HCT116 (cell line): ENCODE results near the gene DENND5A. TPM values are rescaled to one million over a fixed set of nuclear protein-coding genes. Genes with fewer than 3 reads are reported as not detected.
A peak's percentile ranks its signal among the peaks of the same experiment; 100 is the strongest.

Source experiments
- ATAC-seq: fragments of 200-7000 bp; cut with Tn5 transposase; 2 replicates; pipeline ENCODE4 v1.9.1; 2020; ENCODE audit warnings: mild to moderate bottlenecking, moderate library complexity
- BruUV-seq: library from RNA; stranded (reverse); fragments of 400-500 nt; replicated peaks from 2 replicates; lab custom pipeline; 2021; lab: Mats Ljungman, UMichigan
- CTCF ChIA-PET: fragments of 300-600 bp; sonication (Branson Sonifier 250); formaldehyde crosslinking; loops from one replicate; lab custom pipeline; 2021; ENCODE audit warnings: antibody characterized with exemption; lab: Charles Lee
- POLR2A ChIA-PET: fragments of 300-600, 350-600 bp; sonication (Branson Sonifier 250); formaldehyde crosslinking; loops from one replicate; lab custom pipeline; 2021; ENCODE audit warnings: antibody characterized with exemption; lab: Charles Lee
- RAD21 ChIA-PET, 2 experiments: fragments of 300-600 bp; sonication (Branson Sonifier 250); formaldehyde crosslinking; loops; one replicate each; lab custom pipeline; 2023; ENCODE audit warnings: low total read pairs in 2 of 2; ENCODE audit not compliant: uncharacterized antibody in 2 of 2, unreplicated experiment in 2 of 2, low non-redundant PET in 1 of 2; lab: Charles Lee
- DNase-seq: peaks from one replicate; pipeline ENCODE4 v3.0.0-alpha.2; 2010; ENCODE audit warnings: low read depth, low spot score
- H2AFZ ChIP-seq: fragments of 200-600 bp; shearing (Covaris generic), sonication (generic); 2 replicates; pipeline ENCODE4 v1.6.1; 2017; ENCODE audit warnings: low read depth, mixed run types, mixed read lengths, antibody characterized with exemption, low read length; ENCODE audit not compliant: poor library complexity, severe bottlenecking
- H3K27ac ChIP-seq: 2 replicates; pipeline ENCODE4 v1.5.1; 2012; ENCODE audit warnings: low read depth, low read length
- H3K27me3 ChIP-seq: fragments of 200-600 bp; sonication (generic); 2 replicates; pipeline ENCODE4 v1.6.1; 2016; ENCODE audit warnings: mixed run types, low read length, mixed read lengths; ENCODE audit not compliant: insufficient read depth
- H3K36me3 ChIP-seq, 2 experiments: fragments of 200-500 bp in 1 of 2; fragments of 200-600 bp in 1 of 2; sonication (Bioruptor generic) in 1 of 2; sonication (generic) in 1 of 2; 2 replicates each; pipeline versions ENCODE4 v1.5.1 to v1.6.1; 2014 to 2016; ENCODE audit warnings: low read length in 2 of 2, inconsistent platforms in 1 of 2, mixed read lengths in 1 of 2, mixed run types in 1 of 2; ENCODE audit not compliant: insufficient read depth in 2 of 2, control insufficient read depth in 1 of 2
- H3K4me1 ChIP-seq, 2 experiments: fragments of 200-600 bp in 1 of 2; sonication (generic) in 1 of 2; 2 replicates each; pipeline versions ENCODE4 v1.5.1 to v1.6.1; 2012 to 2017; ENCODE audit warnings: low read length in 2 of 2, inconsistent platforms in 1 of 2, mild to moderate bottlenecking in 1 of 2, mixed read lengths in 1 of 2, mixed run types in 1 of 2, moderate library complexity in 1 of 2; ENCODE audit not compliant: insufficient read depth in 2 of 2, control insufficient read depth in 1 of 2
- H3K4me2 ChIP-seq: fragments of 200-600 bp; sonication (generic); 2 replicates; pipeline ENCODE4 v1.6.1; 2017; ENCODE audit warnings: mixed run types, low read length, mixed read lengths
- H3K4me3 ChIP-seq, 2 experiments: fragments of 200-600 bp in 1 of 2; sonication (generic) in 1 of 2; replicated peaks in 1 of 2; 2 replicates each; pipeline ENCODE4 v1.5.1; 2011 to 2016; ENCODE audit warnings: low read length in 2 of 2, control low read depth in 1 of 2, low read depth in 1 of 2, mild to moderate bottlenecking in 1 of 2, mixed read lengths in 1 of 2, mixed run types in 1 of 2
- H3K79me2 ChIP-seq: fragments of 200-600 bp; sonication (generic); 2 replicates; pipeline ENCODE4 v1.6.1; 2017; ENCODE audit warnings: mild to moderate bottlenecking, mixed run types, low read length, moderate library complexity, mixed read lengths; ENCODE audit not compliant: insufficient read depth
- H3K9ac ChIP-seq: fragments of 200-600 bp; sonication (generic); 2 replicates; pipeline ENCODE4 v1.6.1; 2016; ENCODE audit warnings: low read length, mixed read lengths
- H3K9me2 ChIP-seq: fragments of 200-600 bp; sonication (generic), shearing (Covaris generic); 2 replicates; pipeline ENCODE4 v1.6.1; 2017; ENCODE audit warnings: mixed run types, mild to moderate bottlenecking, moderate library complexity; ENCODE audit not compliant: insufficient read depth
- H3K9me3 ChIP-seq, 2 experiments: fragments of 200-500 bp in 1 of 2; fragments of 200-600 bp in 1 of 2; sonication (Bioruptor generic) in 1 of 2; sonication (generic) in 1 of 2; 2 replicates each; pipeline ENCODE4 v1.6.1; 2014 to 2017; ENCODE audit warnings: low read length in 2 of 2, mixed read lengths in 2 of 2, inconsistent platforms in 1 of 2, low read depth in 1 of 2, mild to moderate bottlenecking in 1 of 2, mixed run types in 1 of 2, moderate library complexity in 1 of 2; ENCODE audit not compliant: control insufficient read depth in 1 of 2, insufficient read depth in 1 of 2
- H4K20me1 ChIP-seq: fragments of 200-600 bp; sonication (generic), shearing (Covaris generic); 2 replicates; pipeline ENCODE4 v1.6.1; 2017; ENCODE audit warnings: mixed run types, mild to moderate bottlenecking, moderate library complexity; ENCODE audit not compliant: insufficient read depth
- ATF3 ChIP-seq: IDR thresholded peaks from 2 replicates; pipeline ENCODE4 v1.6.1; 2012
- CBX3 ChIP-seq: IDR thresholded peaks from 2 replicates; pipeline ENCODE4 v1.6.1; 2012; ENCODE audit warnings: low read depth
- EZH2 ChIP-seq: fragments of 200-600 bp; sonication (generic); IDR thresholded peaks from 2 replicates; pipeline ENCODE4 v1.6.1; 2017; ENCODE audit warnings: antibody characterized with exemption, mixed run types
- EZH2phosphoT487 ChIP-seq: fragments of 200-600 bp; IDR thresholded peaks from 2 replicates; pipeline ENCODE4 v1.6.1; 2018; ENCODE audit warnings: antibody characterized with exemption, borderline replicate concordance
- POLR2A ChIP-seq: IDR thresholded peaks from 2 replicates; pipeline ENCODE4 v1.7.0; 2011; ENCODE audit warnings: borderline replicate concordance; ENCODE audit not compliant: insufficient read depth, insufficient read length; ENCODE audit errors: extremely low read depth
- REST ChIP-seq: IDR thresholded peaks from 2 replicates; pipeline ENCODE4 v1.6.1; 2012; ENCODE audit warnings: low read depth
- TCF7L2 ChIP-seq: IDR thresholded peaks from 2 replicates; pipeline ENCODE4 v1.7.0; 2011; ENCODE audit warnings: borderline replicate concordance, inconsistent platforms; ENCODE audit not compliant: insufficient read depth, insufficient read length; ENCODE audit errors: extremely low read depth
- ZBTB33 ChIP-seq: IDR thresholded peaks from 2 replicates; pipeline ENCODE4 v1.6.1; 2011; ENCODE audit warnings: mild to moderate bottlenecking, low read length, moderate library complexity; ENCODE audit not compliant: insufficient replicate concordance; ENCODE audit errors: extremely low read depth
- ZFX ChIP-seq: fragments of 450-650 bp; IDR thresholded peaks from 2 replicates; pipeline ENCODE4 v1.6.1; 2017
- intact Hi-C: fragments of 100-400 bp; cut with micrococcal nuclease; formaldehyde crosslinking; loops from 2 replicates; pipeline ENCODE4 v1.10.0; 2022
- total RNA-seq: library from RNA; stranded (reverse); gene quantifications from one replicate; pipeline ENCODE4 v1.2.1, GENCODE V29; 2021; ENCODE audit not compliant: unreplicated experiment

The DENND5A gene
- total RNA-seq, 1 experiment from 2014 or later, result 48.6 TPM

GRCh38 chr11:9139628-9140357, 125.4 kb downstream of the DENND5A start:
- peak overlapping the region; percentile 75 for H3K27ac ChIP-seq
- RAD21 ChIA-PET, result no interaction called here
- intact Hi-C loops, result loop anchor here (5.0 kb wide), 1 partner anchor 177 kb away; the partner anchor contains the start of gene TMEM9B

More at GRCh38 chr11:9139628-9140357, 125.4 kb downstream of the DENND5A start:
- H3K4me3 ChIP-seq, result no peak overlapping the region
- H3K36me3 ChIP-seq, result peaks cover 8 to 15% of the 10 kb centered on the region in 2 experiments; a peak in 3 of 4 replicates
- ATAC-seq, result no peak
- H3K79me2 ChIP-seq, result no peaks in the 10 kb centered on the region
- TF ChIP-seq EZH2phosphoT487 (no peak), ATF3 (no peak), ZFX (no peak), EZH2 (no peak), POLR2A (no peak), ZBTB33 (no peak), CBX3 (no peak), TCF7L2 (no peak), REST (no peak)
- TF ChIP-seq, all 23 proteins: peak for 0
- Histone ChIP-seq H3K4me2 (peak overlapping the region; percentile 53), H3K4me1 (peaks cover 33 to 35% of the 10 kb centered on the region in 2 experiments), H3K9me2 (no peaks in the 10 kb centered on the region), H4K20me1 (peaks cover 5% of the 10 kb centered on the region; the same call in 1 of the 2 replicates), H3K9me3 (no peaks in the 10 kb centered on the region), H3K27me3 (no peaks in the 10 kb centered on the region), H2AFZ (no peak overlapping the region), H3K9ac (peak overlapping the region; percentile 18; the same call in 1 of the 2 replicates)
- ChIA-PET CTCF (interaction anchor here (0.9 to 4.1 kb wide), 2 partner anchors 9 to 367 kb away, joined by 3 to 21 read pairs; no protein-coding TSS in a partner anchor), POLR2A (no interaction called here)
- no TSS peak for BruUV-seq
- no peak for DNase-seq
